Measurements from ENCODE around the gene EPHA2. TPM values are rescaled to one million over a fixed set of nuclear protein-coding genes. Genes with fewer than 3 reads are reported as not detected.

Gene EPHA2
- total RNA-seq, 1 experiment from 2014 or later, result 248 TPM

DNA sequence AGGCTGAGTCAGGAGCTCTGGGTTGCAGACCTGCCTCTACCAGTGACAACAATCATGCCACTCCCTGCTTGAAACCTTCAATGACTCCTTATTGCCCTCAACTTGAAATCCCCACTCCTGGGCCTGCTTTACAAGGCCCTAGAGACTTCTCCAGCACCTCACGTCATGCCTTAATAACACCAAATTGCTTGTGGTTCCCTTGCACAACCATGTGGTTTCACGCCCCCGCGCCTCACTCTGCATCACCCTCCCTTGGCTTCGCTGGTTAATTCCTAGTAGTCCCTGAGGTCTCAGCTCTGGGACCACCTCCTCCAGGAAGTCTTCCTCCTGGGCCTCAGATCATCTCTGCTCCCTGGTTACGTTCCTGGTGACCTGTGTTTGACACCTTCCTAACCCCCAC, 33.0 kb downstream of the EPHA2 start:
- Mint-ChIP-seq H3K36me3 (ENCODE audit: insufficient read depth, unreplicated experiment) (peaks cover 55% of the 10 kb centered on the region), H3K9me3 (ENCODE audit: unreplicated experiment) (no peaks in the 10 kb centered on the region), H3K27ac (ENCODE audit: low read depth, unreplicated experiment) (peak overlapping the region; percentile 67), H3K27me3 (ENCODE audit: insufficient read depth, unreplicated experiment) (no peaks in the 10 kb centered on the region), H3K4me3 (ENCODE audit: unreplicated experiment) (no peak overlapping the region), H3K4me1 (ENCODE audit: insufficient read depth, unreplicated experiment) (peaks cover 32% of the 10 kb centered on the region)
- intact Hi-C loops (cut with micrococcal nuclease), result loop anchor here (5.0 kb wide), 1 partner anchor 46 kb away; no protein-coding TSS in a partner anchor
- no TSS peak for BruUV-seq (replicated peaks)
- ChIA-PET CTCF (interaction anchor here (0.6 to 2.8 kb wide), 6 partner anchors 12 to 330 kb away, joined by 3 to 13 read pairs (median 5); no protein-coding TSS in a partner anchor), POLR2A (interaction anchor here (0.6 to 5.8 kb wide), 14 partner anchors 10 to 95 kb away, joined by 3 to 53 read pairs (median 6); partner anchors contain the start of gene EPHA2)
- TF ChIP-seq, protein P1, sequence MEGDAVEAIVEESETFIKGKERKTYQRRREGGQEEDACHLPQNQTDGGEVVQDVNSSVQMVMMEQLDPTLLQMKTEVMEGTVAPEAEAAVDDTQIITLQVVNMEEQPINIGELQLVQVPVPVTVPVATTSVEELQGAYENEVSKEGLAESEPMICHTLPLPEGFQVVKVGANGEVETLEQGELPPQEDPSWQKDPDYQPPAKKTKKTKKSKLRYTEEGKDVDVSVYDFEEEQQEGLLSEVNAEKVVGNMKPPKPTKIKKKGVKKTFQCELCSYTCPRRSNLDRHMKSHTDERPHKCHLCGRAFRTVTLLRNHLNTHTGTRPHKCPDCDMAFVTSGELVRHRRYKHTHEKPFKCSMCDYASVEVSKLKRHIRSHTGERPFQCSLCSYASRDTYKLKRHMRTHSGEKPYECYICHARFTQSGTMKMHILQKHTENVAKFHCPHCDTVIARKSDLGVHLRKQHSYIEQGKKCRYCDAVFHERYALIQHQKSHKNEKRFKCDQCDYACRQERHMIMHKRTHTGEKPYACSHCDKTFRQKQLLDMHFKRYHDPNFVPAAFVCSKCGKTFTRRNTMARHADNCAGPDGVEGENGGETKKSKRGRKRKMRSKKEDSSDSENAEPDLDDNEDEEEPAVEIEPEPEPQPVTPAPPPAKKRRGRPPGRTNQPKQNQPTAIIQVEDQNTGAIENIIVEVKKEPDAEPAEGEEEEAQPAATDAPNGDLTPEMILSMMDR (IDR thresholded peaks at IDR 0.05; ENCODE audit: unreplicated experiment), result no peak
- DNase-seq (ENCODE audit: unreplicated experiment), result peak; percentile 96

DNA sequence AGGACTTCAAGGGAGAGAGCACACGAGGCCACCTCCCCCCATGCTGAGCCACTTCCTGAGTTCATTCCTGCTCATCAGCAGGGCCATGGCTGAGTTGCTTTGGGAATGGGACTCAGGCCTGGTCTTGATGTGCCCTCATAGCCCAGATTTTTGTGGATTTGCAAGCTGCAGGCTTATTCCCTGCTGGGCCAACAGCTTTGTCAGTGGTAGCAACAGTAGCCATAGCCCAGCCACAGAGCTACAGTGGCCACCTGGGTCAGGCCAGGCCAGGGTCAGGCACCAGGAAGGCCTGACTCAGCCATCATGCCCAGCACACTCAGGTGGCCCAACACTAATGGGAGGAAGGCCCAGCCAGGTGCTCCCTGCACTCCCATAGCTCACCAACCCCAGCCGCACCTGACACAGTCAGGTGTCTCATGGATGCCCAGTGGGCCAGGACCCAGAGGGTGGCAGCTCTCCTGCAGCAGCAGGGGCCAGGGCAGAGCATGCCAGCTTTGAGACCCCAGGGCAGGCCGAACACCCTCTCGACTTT, 33.5 kb downstream of the EPHA2 start:
- no peak for DNase-seq (ENCODE audit: unreplicated experiment)
- Mint-ChIP-seq H3K4me1 (ENCODE audit: insufficient read depth, unreplicated experiment) (peaks cover 27% of the 10 kb centered on the region), H3K27me3 (ENCODE audit: insufficient read depth, unreplicated experiment) (no peaks in the 10 kb centered on the region), H3K9me3 (ENCODE audit: unreplicated experiment) (no peaks in the 10 kb centered on the region), H3K4me3 (ENCODE audit: unreplicated experiment) (no peak overlapping the region), H3K27ac (ENCODE audit: low read depth, unreplicated experiment) (peak overlapping the region; percentile 67), H3K36me3 (ENCODE audit: insufficient read depth, unreplicated experiment) (peaks cover 50% of the 10 kb centered on the region)
- POLR2A ChIA-PET, result interaction anchor here (0.6 to 5.8 kb wide), 12 partner anchors 10 to 61 kb away, joined by 3 to 53 read pairs (median 6); partner anchors contain the start of gene EPHA2
- CTCF ChIA-PET, result interaction anchor here (0.6 to 2.8 kb wide), 6 partner anchors 12 to 329 kb away, joined by 3 to 13 read pairs (median 5); no protein-coding TSS in a partner anchor
- intact Hi-C loops (cut with micrococcal nuclease), result loop anchor here (5.0 kb wide), 1 partner anchor 45 kb away; no protein-coding TSS in a partner anchor
- BruUV-seq (replicated peaks), result no TSS peak
- TF ChIP-seq, protein P1 (IDR thresholded peaks at IDR 0.05; ENCODE audit: unreplicated experiment), result no peak

- TF ChIP-seq, protein P1 (IDR thresholded peaks at IDR 0.05; ENCODE audit: unreplicated experiment), result no peak
- Mint-ChIP-seq H3K27ac (ENCODE audit: low read depth, unreplicated experiment) (peak overlapping the region; percentile 9), H3K27me3 (ENCODE audit: insufficient read depth, unreplicated experiment) (no peaks in the 10 kb centered on the region), H3K4me3 (ENCODE audit: unreplicated experiment) (no peak overlapping the region), H3K9me3 (ENCODE audit: unreplicated experiment) (no peaks in the 10 kb centered on the region), H3K36me3 (ENCODE audit: insufficient read depth, unreplicated experiment) (peaks cover 36% of the 10 kb centered on the region), H3K4me1 (ENCODE audit: insufficient read depth, unreplicated experiment) (peaks cover 27% of the 10 kb centered on the region)
- ChIA-PET POLR2A (interaction anchor here (0.7 to 5.8 kb wide), 5 partner anchors 10 to 65 kb away, joined by 3 to 53 read pairs (median 3); no protein-coding TSS in a partner anchor), CTCF (interaction anchor here (0.7 to 1.4 kb wide), 2 partner anchors 42 to 77 kb away, joined by 3 to 7 read pairs; no protein-coding TSS in a partner anchor)
- intact Hi-C loops (cut with micrococcal nuclease), result loop anchor here (5.0 kb wide), 1 partner anchor 44 kb away; no protein-coding TSS in a partner anchor
- BruUV-seq (replicated peaks), result no TSS peak
- peak; percentile 53 for DNase-seq (ENCODE audit: unreplicated experiment)
Measured at GRCh38 chr1:16120940-16121410, 34.9 kb downstream of the EPHA2 start.

- Mint-ChIP-seq H3K4me3 (ENCODE audit: unreplicated experiment) (no peak overlapping the region), H3K27me3 (ENCODE audit: insufficient read depth, unreplicated experiment) (no peaks in the 10 kb centered on the region), H3K36me3 (ENCODE audit: insufficient read depth, unreplicated experiment) (peaks cover 30% of the 10 kb centered on the region), H3K4me1 (ENCODE audit: insufficient read depth, unreplicated experiment) (peaks cover 21% of the 10 kb centered on the region), H3K9me3 (ENCODE audit: unreplicated experiment) (no peaks in the 10 kb centered on the region), H3K27ac (ENCODE audit: low read depth, unreplicated experiment) (peak overlapping the region; percentile 9)
- no peak for DNase-seq (ENCODE audit: unreplicated experiment)
- ChIA-PET POLR2A (interaction anchor here (0.6 to 5.8 kb wide), 6 partner anchors 9 to 66 kb away, joined by 3 to 53 read pairs (median 4); no protein-coding TSS in a partner anchor), CTCF (interaction anchor here (0.8 to 1.4 kb wide), 2 partner anchors 38 to 41 kb away, joined by 3 to 7 read pairs; no protein-coding TSS in a partner anchor)
- TF ChIP-seq, protein P1 (IDR thresholded peaks at IDR 0.05; ENCODE audit: unreplicated experiment), result no peak
- BruUV-seq (replicated peaks), result no TSS peak
- intact Hi-C loops (cut with micrococcal nuclease), result loop anchor here (5.0 kb wide), 1 partner anchor 43 kb away; no protein-coding TSS in a partner anchor
Measured at GRCh38 chr1:16120407-16120806, 35.5 kb downstream of the EPHA2 start.

Measured in MCF 10A (cell line).